H9 (cell line): ENCODE measurements around the gene ZNF611. TPM values are rescaled to one million over a fixed set of nuclear protein-coding genes. Genes with fewer than 3 reads are reported as not detected.
A peak's percentile ranks its signal among the peaks of the same experiment; 100 is the strongest.
"Not testable (repeated sequence)": the region's sequence is repeated elsewhere in the genome, so short reads cannot be mapped to it uniquely, and the experiment has no call there.

Source experiments
- DNase-seq: peaks from one replicate; pipeline ENCODE4 v3.0.0-alpha.2; 2017
- H2AFZ ChIP-seq: one replicate; pipeline ENCODE4 v1.6.1; 2013; ENCODE audit warnings: mild to moderate bottlenecking, low read length, control low read depth, moderate library complexity
- H2AK5ac ChIP-seq: 2 replicates; pipeline ENCODE4 v1.6.1; 2013; ENCODE audit warnings: low read length, control low read depth, mixed read lengths; ENCODE audit not compliant: insufficient read length
- H2BK120ac ChIP-seq: one replicate; pipeline ENCODE4 v1.6.1; 2013; ENCODE audit warnings: low read depth, mild to moderate bottlenecking, low read length, control low read depth, inconsistent platforms; ENCODE audit not compliant: poor library complexity, severe bottlenecking
- H2BK12ac ChIP-seq: 2 replicates; pipeline ENCODE4 v1.6.1; 2013; ENCODE audit warnings: low read length, control low read depth, mixed read lengths, low read depth; ENCODE audit not compliant: insufficient read length
- H2BK15ac ChIP-seq: 2 replicates; pipeline ENCODE4 v1.6.1; 2013; ENCODE audit warnings: low read depth, low read length, control low read depth
- H2BK20ac ChIP-seq: one replicate; pipeline ENCODE4 v1.6.1; 2013; ENCODE audit warnings: low read depth, mild to moderate bottlenecking, low read length, control low read depth, inconsistent platforms; ENCODE audit not compliant: poor library complexity, severe bottlenecking
- H2BK5ac ChIP-seq: 2 replicates; pipeline ENCODE4 v1.6.1; 2013; ENCODE audit warnings: low read length, control low read depth, mixed read lengths; ENCODE audit not compliant: insufficient read length
- H3K14ac ChIP-seq: 2 replicates; pipeline ENCODE4 v1.6.1; 2013; ENCODE audit warnings: low read length, control low read depth; ENCODE audit not compliant: insufficient read depth
- H3K18ac ChIP-seq: 2 replicates; pipeline ENCODE4 v1.6.1; 2013; ENCODE audit warnings: low read depth, mild to moderate bottlenecking, mixed read lengths, low read length, control low read depth; ENCODE audit not compliant: insufficient read length
- H3K23ac ChIP-seq: 2 replicates; pipeline ENCODE4 v1.6.1; 2013; ENCODE audit warnings: low read length, control low read depth, mixed read lengths, low read depth; ENCODE audit not compliant: insufficient read length
- H3K23me2 ChIP-seq: 2 replicates; pipeline ENCODE4 v1.6.1; 2013; ENCODE audit warnings: low read depth, mild to moderate bottlenecking, mixed read lengths, low read length, control low read depth; ENCODE audit not compliant: insufficient read length, poor library complexity, severe bottlenecking
- H3K27ac ChIP-seq: 2 replicates; pipeline ENCODE4 v1.5.1; 2013; ENCODE audit warnings: low read length, control low read depth, mixed read lengths, low read depth; ENCODE audit not compliant: insufficient read length
- H3K27me3 ChIP-seq: 2 replicates; pipeline ENCODE4 v1.6.1; 2013; ENCODE audit warnings: low read length, control low read depth, inconsistent platforms; ENCODE audit not compliant: insufficient read depth
- H3K4ac ChIP-seq: 2 replicates; pipeline ENCODE4 v1.6.1; 2013; ENCODE audit warnings: low read depth, mild to moderate bottlenecking, control low read depth, inconsistent platforms, low read length, moderate library complexity
- H3K4me1 ChIP-seq: 2 replicates; pipeline ENCODE4 v1.6.1; 2013; ENCODE audit warnings: low read length, control low read depth, inconsistent platforms; ENCODE audit not compliant: insufficient read depth
- H3K4me2 ChIP-seq: 2 replicates; pipeline ENCODE4 v1.6.1; 2013; ENCODE audit warnings: low read length, control low read depth, mixed read lengths; ENCODE audit not compliant: insufficient read length, insufficient read depth
- H3K56ac ChIP-seq: 2 replicates; pipeline ENCODE4 v1.6.1; 2013; ENCODE audit warnings: low read depth, mild to moderate bottlenecking, mixed read lengths, low read length, control low read depth; ENCODE audit not compliant: insufficient read length
- H3K79me1 ChIP-seq: 2 replicates; pipeline ENCODE4 v1.6.1; 2013; ENCODE audit warnings: low read depth, mild to moderate bottlenecking, moderate library complexity, low read length, control low read depth, inconsistent platforms; ENCODE audit not compliant: insufficient read depth, poor library complexity, severe bottlenecking
- H3K79me2 ChIP-seq: 2 replicates; pipeline ENCODE4 v1.6.1; 2013; ENCODE audit warnings: low read length, control low read depth, inconsistent platforms; ENCODE audit not compliant: insufficient read depth
- H3K9ac ChIP-seq: 2 replicates; pipeline ENCODE4 v1.6.1; 2013; ENCODE audit warnings: low read length, control low read depth, mixed read lengths; ENCODE audit not compliant: insufficient read length; ENCODE audit errors: extremely low read depth
- H3K9me3 ChIP-seq: one replicate; pipeline ENCODE4 v1.6.1; 2013; ENCODE audit warnings: low read depth, low read length, inconsistent platforms; ENCODE audit not compliant: control insufficient read depth
- H3T11ph ChIP-seq: one replicate; pipeline ENCODE4 v1.6.1; 2013; ENCODE audit warnings: mild to moderate bottlenecking, low read length, control low read depth, inconsistent platforms
- H4K20me1 ChIP-seq: one replicate; pipeline ENCODE4 v1.6.1; 2013; ENCODE audit not compliant: control insufficient read depth, insufficient read length, insufficient read depth
- H4K5ac ChIP-seq: 2 replicates; pipeline ENCODE4 v1.6.1; 2013; ENCODE audit warnings: low read depth, mild to moderate bottlenecking, mixed read lengths, low read length, control low read depth; ENCODE audit not compliant: insufficient read length
- H4K8ac ChIP-seq: replicated peaks from 2 replicates; pipeline ENCODE4 v1.6.1; 2013; ENCODE audit warnings: low read length, control low read depth, mixed read lengths, low read depth; ENCODE audit not compliant: insufficient read length
- H4K91ac ChIP-seq: 2 replicates; pipeline ENCODE4 v1.6.1; 2013; ENCODE audit warnings: low read depth, mild to moderate bottlenecking, moderate library complexity, mixed read lengths, low read length, control low read depth; ENCODE audit not compliant: insufficient read length
- H3K27ac Mint-ChIP-seq, 3 experiments: 2 replicates in 2 of 3; 3 replicates in 1 of 3; pipeline ENCODE4 v1.8.0; 2020 to 2021; ENCODE audit warnings: mixed read lengths in 3 of 3, mild to moderate bottlenecking in 1 of 3, moderate library complexity in 1 of 3
- H3K27me3 Mint-ChIP-seq: 2 replicates; pipeline ENCODE4 v1.8.0; 2021; ENCODE audit warnings: low read depth, mild to moderate bottlenecking, moderate library complexity, mixed read lengths
- H3K36me3 Mint-ChIP-seq, 3 experiments: 2 replicates in 2 of 3; 3 replicates in 1 of 3; pipeline ENCODE4 v1.8.0; 2020 to 2021; ENCODE audit warnings: low read depth in 3 of 3, mixed read lengths in 3 of 3; ENCODE audit not compliant: insufficient read depth in 1 of 3
- H3K4me1 Mint-ChIP-seq, 2 experiments: 2 replicates each; pipeline ENCODE4 v1.8.0; 2020; ENCODE audit warnings: mixed read lengths in 2 of 2
- H3K4me3 Mint-ChIP-seq, 2 experiments: 2 replicates in 1 of 2; 3 replicates in 1 of 2; pipeline ENCODE4 v1.8.0; 2020 to 2021; ENCODE audit warnings: mild to moderate bottlenecking in 2 of 2, mixed read lengths in 2 of 2, moderate library complexity in 1 of 2
- H3K9me3 Mint-ChIP-seq, 2 experiments: 2 replicates in 1 of 2; 3 replicates in 1 of 2; pipeline ENCODE4 v1.8.0; 2020; ENCODE audit warnings: mild to moderate bottlenecking in 2 of 2, mixed read lengths in 2 of 2, moderate library complexity in 1 of 2
- WGBS: extraction: QIAGEN DNeasy Blood & Tissue Kit; methylation state at CpG from one replicate; pipeline ENCODE4 v1.1.7; 2013; ENCODE audit warnings: missing lambda C conversion rate, low lambda C conversion rate, mixed read lengths; ENCODE audit not compliant: insufficient read length; ENCODE audit errors: extremely low coverage; 5-methylcytosine and 5-hydroxymethylcytosine counted together
- total RNA-seq: library from RNA; stranded (reverse); gene quantifications from 2 replicates; pipeline ENCODE4 v1.2.1, GENCODE V29; 2021
- TF ChIP-seq, protein P1 (sequence below): fragments of 200-600 bp; sonication (generic); conservative IDR thresholded peaks from 3 replicates; pipeline ENCODE4 v1.8.0; 2021; ENCODE audit warnings: antibody characterized with exemption, mild to moderate bottlenecking

The ZNF611 gene
- total RNA-seq, 1 experiment from 2014 or later = 25.6 TPM

DNA sequence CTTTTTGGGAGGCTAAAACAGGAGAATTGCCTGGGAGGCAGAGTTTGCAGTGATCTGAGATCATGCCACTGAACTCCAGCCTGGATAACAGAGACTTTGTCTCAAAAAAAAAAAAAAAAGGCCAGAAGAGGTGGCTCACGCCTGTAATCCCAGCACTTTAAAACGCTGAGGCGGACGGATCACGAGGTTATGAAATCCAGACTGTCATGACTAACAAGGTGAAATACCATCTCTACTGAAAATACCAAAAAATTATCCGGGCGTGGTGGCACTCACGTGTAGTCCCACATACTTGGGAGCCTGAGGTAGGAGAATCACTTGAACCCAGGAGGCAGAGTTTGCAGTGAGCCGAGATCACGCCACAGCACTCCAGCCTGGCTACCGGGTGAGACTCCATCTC, 39.9 kb downstream of the ZNF611 start:
- no peak overlapping the region for H4K5ac ChIP-seq
- no peak overlapping the region for H2BK20ac ChIP-seq
- H3K27ac ChIP-seq = no peak overlapping the region
- Mint-ChIP-seq H3K27ac (no peak overlapping the region), H3K4me3 (no peak overlapping the region), H3K36me3 (peaks cover 0 to 4% (median 0%) of the 10 kb centered on the region in 3 experiments; a peak in 2 of 7 replicates), H3K27me3 (peaks cover 15% of the 10 kb centered on the region), H3K9me3 (peaks cover 3 to 4% of the 10 kb centered on the region in 2 experiments; a peak in 4 of 5 replicates), H3K4me1 (peaks cover 17 to 33% of the 10 kb centered on the region in 2 experiments)
- H2BK15ac ChIP-seq = no peak overlapping the region
- no peak overlapping the region for H4K91ac ChIP-seq
- no peak overlapping the region for H3K9ac ChIP-seq
- no peak overlapping the region for H3K14ac ChIP-seq
- H2AK5ac ChIP-seq = no peak overlapping the region
- no peak overlapping the region for H3K4me2 ChIP-seq
- no peaks in the 10 kb centered on the region for H3K79me1 ChIP-seq
- H3K79me2 ChIP-seq = no peaks in the 10 kb centered on the region
- no peak overlapping the region for H3K56ac ChIP-seq
- TF ChIP-seq, protein P1, sequence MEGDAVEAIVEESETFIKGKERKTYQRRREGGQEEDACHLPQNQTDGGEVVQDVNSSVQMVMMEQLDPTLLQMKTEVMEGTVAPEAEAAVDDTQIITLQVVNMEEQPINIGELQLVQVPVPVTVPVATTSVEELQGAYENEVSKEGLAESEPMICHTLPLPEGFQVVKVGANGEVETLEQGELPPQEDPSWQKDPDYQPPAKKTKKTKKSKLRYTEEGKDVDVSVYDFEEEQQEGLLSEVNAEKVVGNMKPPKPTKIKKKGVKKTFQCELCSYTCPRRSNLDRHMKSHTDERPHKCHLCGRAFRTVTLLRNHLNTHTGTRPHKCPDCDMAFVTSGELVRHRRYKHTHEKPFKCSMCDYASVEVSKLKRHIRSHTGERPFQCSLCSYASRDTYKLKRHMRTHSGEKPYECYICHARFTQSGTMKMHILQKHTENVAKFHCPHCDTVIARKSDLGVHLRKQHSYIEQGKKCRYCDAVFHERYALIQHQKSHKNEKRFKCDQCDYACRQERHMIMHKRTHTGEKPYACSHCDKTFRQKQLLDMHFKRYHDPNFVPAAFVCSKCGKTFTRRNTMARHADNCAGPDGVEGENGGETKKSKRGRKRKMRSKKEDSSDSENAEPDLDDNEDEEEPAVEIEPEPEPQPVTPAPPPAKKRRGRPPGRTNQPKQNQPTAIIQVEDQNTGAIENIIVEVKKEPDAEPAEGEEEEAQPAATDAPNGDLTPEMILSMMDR = no peak
- H2BK120ac ChIP-seq = no peak overlapping the region
- H3K27me3 ChIP-seq = no peaks in the 10 kb centered on the region
- no peak overlapping the region for H4K8ac ChIP-seq
- H3K4ac ChIP-seq = no peak overlapping the region
- no CpG with 5 or more reads among the region's 11 CpGs for WGBS
- H3K18ac ChIP-seq = no peak overlapping the region
- H3K23me2 ChIP-seq = peaks cover 9% of the 10 kb centered on the region
- no peak overlapping the region for H3K23ac ChIP-seq
- H3K9me3 ChIP-seq = no peaks in the 10 kb centered on the region
- H2BK12ac ChIP-seq = no peak overlapping the region
- H4K20me1 ChIP-seq = no peaks in the 10 kb centered on the region
- no peak for DNase-seq
- H3T11ph ChIP-seq = no peak overlapping the region
- no peak overlapping the region for H2AFZ ChIP-seq
- no peaks in the 10 kb centered on the region for H3K4me1 ChIP-seq
- H2BK5ac ChIP-seq = no peak overlapping the region

DNA sequence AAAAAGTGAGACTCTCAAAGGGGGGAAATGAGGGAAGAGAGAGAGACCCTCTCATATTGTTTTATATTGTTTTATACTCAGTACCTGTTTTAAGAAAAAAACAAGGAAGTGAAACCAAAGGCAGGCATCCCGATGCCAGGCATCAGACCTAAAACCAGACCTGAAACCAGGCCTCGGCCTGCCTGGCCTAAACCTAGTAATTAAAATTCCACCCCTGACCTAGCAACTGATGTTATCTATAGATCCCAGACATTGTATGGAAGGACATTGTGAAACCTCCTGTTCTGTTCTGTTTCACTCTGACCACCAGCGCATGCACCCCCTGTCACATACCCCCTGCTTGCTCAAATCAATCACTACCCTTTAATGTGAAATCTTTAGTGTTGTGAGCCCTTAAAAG, 40.6 kb downstream of the ZNF611 start:
- not testable (repeated sequence) for H3K27me3 ChIP-seq, H3K9ac ChIP-seq, H4K8ac ChIP-seq, H3T11ph ChIP-seq, H3K4me3 Mint-ChIP-seq, H3K36me3 Mint-ChIP-seq, H2BK20ac ChIP-seq, H4K20me1 ChIP-seq, H3K79me2 ChIP-seq, H3K18ac ChIP-seq, H2AFZ ChIP-seq, H2AK5ac ChIP-seq, H3K4ac ChIP-seq, H3K14ac ChIP-seq, H3K4me1 ChIP-seq, H4K5ac ChIP-seq, H3K9me3 Mint-ChIP-seq, H3K9me3 ChIP-seq, H3K23ac ChIP-seq, H2BK12ac ChIP-seq, H3K56ac ChIP-seq, H3K27ac ChIP-seq, H2BK15ac ChIP-seq, H2BK5ac ChIP-seq, H4K91ac ChIP-seq, H3K4me2 ChIP-seq, DNase-seq, H2BK120ac ChIP-seq, H3K79me1 ChIP-seq
- WGBS = no CpG with 5 or more reads among the region's 3 CpGs
- Mint-ChIP-seq H3K27ac (peak overlapping the region in 2 of 3 experiments; percentile 49 to 73; a peak in 2 of 7 replicates), H3K27me3 (peaks cover 20% of the 10 kb centered on the region), H3K4me1 (peaks cover 21 to 35% of the 10 kb centered on the region in 2 experiments)
- H3K23me2 ChIP-seq = peaks cover 13% of the 10 kb centered on the region
